Activated CD8-positive, alpha-beta T cell treated with anti-CD3 and anti-CD28 coated beads for 36 hours (primary cell): ENCODE results near the gene UGGT2. TPM values are rescaled to one million over a fixed set of nuclear protein-coding genes. Genes with fewer than 3 reads are reported as not detected.

Experiments
- ATAC-seq: fragments of 200-7000 bp; cut with Tn5 transposase; one replicate; pipeline ENCODE4 v1.10.0; 2021; ENCODE audit warnings: mild to moderate bottlenecking, moderate library complexity
- CTCF ChIA-PET: fragments of 350-600 bp; sonication (Branson Sonifier 250); formaldehyde crosslinking; loops from one replicate; lab custom pipeline; 2021; ENCODE audit warnings: antibody characterized with exemption; lab: Charles Lee
- POLR2A ChIA-PET: fragments of 350-600 bp; sonication (Branson Sonifier 250); formaldehyde crosslinking; loops from one replicate; lab custom pipeline; 2021; ENCODE audit warnings: antibody characterized with exemption; lab: Charles Lee
- DNase-seq: peaks from one replicate; pipeline ENCODE4 v3.0.0-alpha.2; 2020
- H3K27ac Mint-ChIP-seq: one replicate; pipeline ENCODE4 v1.8.0; 2021; ENCODE audit warnings: mild to moderate bottlenecking, mixed read lengths
- H3K27me3 Mint-ChIP-seq: one replicate; pipeline ENCODE4 v1.8.0; 2021; ENCODE audit warnings: mixed read lengths
- H3K36me3 Mint-ChIP-seq: one replicate; pipeline ENCODE4 v1.8.0; 2021; ENCODE audit warnings: low read depth, mixed read lengths
- H3K4me1 Mint-ChIP-seq: one replicate; pipeline ENCODE4 v1.8.0; 2021; ENCODE audit warnings: low read depth, mixed read lengths
- H3K4me3 Mint-ChIP-seq: one replicate; pipeline ENCODE4 v1.8.0; 2021; ENCODE audit warnings: mild to moderate bottlenecking, moderate library complexity, mixed read lengths
- H3K9me3 Mint-ChIP-seq: one replicate; pipeline ENCODE4 v1.8.0; 2021; ENCODE audit warnings: mixed read lengths
- CTCF ChIP-seq: fragments of 200-600 bp; IDR thresholded peaks from one replicate; pipeline ENCODE4 v1.8.0; 2022; ENCODE audit warnings: antibody characterized with exemption, mild to moderate bottlenecking
- intact Hi-C: fragments of 100-400 bp; cut with micrococcal nuclease; formaldehyde crosslinking; loops from one replicate; pipeline ENCODE4 v1.10.0; 2022
- total RNA-seq, 2 experiments: library from RNA; stranded (reverse); gene quantifications; one replicate each; pipeline ENCODE4 v1.2.3, GENCODE V29; 2021

Gene UGGT2
- total RNA-seq, 2 experiments from 2014 or later: not detected

- Mint-ChIP-seq H3K36me3 (no peaks in the 10 kb centered on the region), H3K4me1 (peaks cover 2% of the 10 kb centered on the region), H3K27me3 (peaks cover 45% of the 10 kb centered on the region), H3K27ac (no peak overlapping the region), H3K4me3 (no peak overlapping the region), H3K9me3 (no peaks in the 10 kb centered on the region)
- no peak for ATAC-seq
- ChIA-PET POLR2A (no interaction called here), CTCF (no interaction called here)
- intact Hi-C loops: no loop called here
- DNase-seq: no peak
- no peak for TF ChIP-seq CTCF
Measured at GRCh38 chr13:96091164-96092117, 38.2 kb upstream of the UGGT2 start.

GRCh38 chr13:96090240-96091101 is 37.3 kb upstream of the UGGT2 start:
- ChIA-PET CTCF (no interaction called here), POLR2A (no interaction called here)
- Mint-ChIP-seq H3K4me1 (peaks cover 2% of the 10 kb centered on the region), H3K36me3 (no peaks in the 10 kb centered on the region), H3K27ac (no peak overlapping the region), H3K4me3 (no peak overlapping the region), H3K9me3 (no peaks in the 10 kb centered on the region), H3K27me3 (peaks cover 45% of the 10 kb centered on the region)
- TF ChIP-seq CTCF: no peak
- DNase-seq (no peak), ATAC-seq (peak; percentile 13)
- intact Hi-C loops: no loop called here

- DNase-seq: no peak
- intact Hi-C loops: no loop called here
- peaks cover 2% of the 10 kb centered on the region for H3K4me1 Mint-ChIP-seq
- H3K9me3 Mint-ChIP-seq: no peaks in the 10 kb centered on the region
- no peaks in the 10 kb centered on the region for H3K36me3 Mint-ChIP-seq
- H3K27me3 Mint-ChIP-seq: peaks cover 45% of the 10 kb centered on the region
- no peak for TF ChIP-seq CTCF
- ChIA-PET CTCF (no interaction called here), POLR2A (no interaction called here)
- H3K27ac Mint-ChIP-seq: no peak within 1 kb of the TSS
- ATAC-seq: no peak
- H3K4me3 Mint-ChIP-seq: no peak within 1 kb of the TSS
Measured at GRCh38 chr13:96089749-96090239, 36.6 kb upstream of the UGGT2 start, which contains the start of gene HS6ST3. HS6ST3 (plus strand) TSS chr13:96090107.

- POLR2A ChIA-PET: no interaction called here
- CTCF ChIA-PET: interaction anchor here (0.9 kb wide), 1 partner anchor 12 kb away, joined by 3 read pairs; no protein-coding TSS in a partner anchor
- DNase-seq (no peak), ATAC-seq (no peak)
- Mint-ChIP-seq H3K27me3 (peaks cover 42% of the 10 kb centered on the region), H3K27ac (no peak overlapping the region), H3K4me3 (no peak overlapping the region), H3K36me3 (no peaks in the 10 kb centered on the region), H3K9me3 (no peaks in the 10 kb centered on the region), H3K4me1 (peaks cover 2% of the 10 kb centered on the region)
- TF ChIP-seq CTCF: no peak
- intact Hi-C loops: no loop called here
Measured at GRCh38 chr13:96089139-96089538, 35.9 kb upstream of the UGGT2 start.
